ENCODE measurements around the gene GALC. TPM values are rescaled to one million over a fixed set of nuclear protein-coding genes. Genes with fewer than 3 reads are reported as not detected.

Gene GALC
- total and polyA plus RNA-seq, 7 experiments from 2014 or later: 7.1 to 26.1 (median 18.8) TPM

- Histone ChIP-seq H3K4me1 (ENCODE audit: control insufficient read depth in 2 of 2, insufficient read depth in 2 of 2, low read length in 2 of 2) (no peaks in the 10 kb centered on the region), H3K36me3 (ENCODE audit: control insufficient read depth in 2 of 3, insufficient read depth in 3 of 3, low read length in 3 of 3) (peaks cover 0 to 21% (median 8%) of the 10 kb centered on the region in 3 experiments), H3K9me3 (ENCODE audit: control insufficient read depth in 2 of 3, low read length in 3 of 3) (no peaks in the 10 kb centered on the region), H3K27ac (ENCODE audit: low read depth, low read length) (no peak overlapping the region), H3K27me3 (ENCODE audit: control insufficient read depth in 2 of 2, insufficient read depth in 2 of 2, low read length in 2 of 2) (no peaks in the 10 kb centered on the region), H3K4me3 (ENCODE audit: low read length) (no peak overlapping the region)
- H3K4me1 Mint-ChIP-seq: peaks cover 0 to 5% (median 4%) of the 10 kb centered on the region in 7 donors
- intact Hi-C loops (cut with micrococcal nuclease): no loop called here
- ATAC-seq (no peak), DNase-seq (no peak)
- H3K27ac Mint-ChIP-seq: no peak overlapping the region
- no peak overlapping the region for H3K4me3 Mint-ChIP-seq
- peaks cover 3 to 62% (median 24%) of the 10 kb centered on the region in 5 donors for H3K36me3 Mint-ChIP-seq
- POLR2A ChIA-PET: no interaction called here
- no peaks in the 10 kb centered on the region for H3K9me3 Mint-ChIP-seq
- no peaks in the 10 kb centered on the region for H3K27me3 Mint-ChIP-seq
- CTCF ChIA-PET: no interaction called here
Measured at GRCh38 chr14:87940894-87941293, 52.1 kb downstream of the GALC start.

- H3K27me3 Mint-ChIP-seq: no peaks in the 10 kb centered on the region
- H3K36me3 Mint-ChIP-seq: peaks cover 3 to 65% (median 24%) of the 10 kb centered on the region in 5 donors
- H3K4me1 Mint-ChIP-seq: peaks cover 0 to 5% (median 4%) of the 10 kb centered on the region in 7 donors
- no peaks in the 10 kb centered on the region for H3K9me3 Mint-ChIP-seq
- intact Hi-C loops (cut with micrococcal nuclease): no loop called here
- ChIA-PET POLR2A (no interaction called here), CTCF (interaction anchor here (0.6 kb wide), 1 partner anchor 433 kb away, joined by 3 read pairs; no protein-coding TSS in a partner anchor)
- Histone ChIP-seq H3K4me3 (ENCODE audit: low read length) (no peak overlapping the region), H3K4me1 (ENCODE audit: control insufficient read depth in 2 of 2, insufficient read depth in 2 of 2, low read length in 2 of 2) (no peaks in the 10 kb centered on the region), H3K27me3 (ENCODE audit: control insufficient read depth in 2 of 2, insufficient read depth in 2 of 2, low read length in 2 of 2) (no peaks in the 10 kb centered on the region), H3K36me3 (ENCODE audit: control insufficient read depth in 2 of 3, insufficient read depth in 3 of 3, low read length in 3 of 3) (peaks cover 0 to 21% (median 8%) of the 10 kb centered on the region in 3 experiments), H3K9me3 (ENCODE audit: control insufficient read depth in 2 of 3, low read length in 3 of 3) (no peaks in the 10 kb centered on the region), H3K27ac (ENCODE audit: low read depth, low read length) (no peak overlapping the region)
- no peak overlapping the region for H3K27ac Mint-ChIP-seq
- ATAC-seq (no peak), DNase-seq (no peak)
- H3K4me3 Mint-ChIP-seq: no peak overlapping the region
Measured at GRCh38 chr14:87940382-87940781, 52.6 kb downstream of the GALC start.

- ATAC-seq (no peak), DNase-seq (no peak)
- H3K4me3 Mint-ChIP-seq: no peak overlapping the region
- no peaks in the 10 kb centered on the region for H3K27me3 Mint-ChIP-seq
- Histone ChIP-seq H3K27ac (ENCODE audit: low read depth, low read length) (no peak overlapping the region), H3K27me3 (ENCODE audit: control insufficient read depth in 2 of 2, insufficient read depth in 2 of 2, low read length in 2 of 2) (no peaks in the 10 kb centered on the region), H3K4me3 (ENCODE audit: low read length) (no peak overlapping the region), H3K4me1 (ENCODE audit: control insufficient read depth in 2 of 2, insufficient read depth in 2 of 2, low read length in 2 of 2) (no peaks in the 10 kb centered on the region), H3K36me3 (ENCODE audit: control insufficient read depth in 2 of 3, insufficient read depth in 3 of 3, low read length in 3 of 3) (peaks cover 0 to 11% (median 8%) of the 10 kb centered on the region in 3 experiments), H3K9me3 (ENCODE audit: control insufficient read depth in 2 of 3, low read length in 3 of 3) (no peaks in the 10 kb centered on the region)
- ChIA-PET POLR2A (no interaction called here), CTCF (no interaction called here)
- H3K27ac Mint-ChIP-seq: peak overlapping the region in 2 of 9 donors; percentile 19 to 23
- peaks cover 12 to 68% (median 36%) of the 10 kb centered on the region in 5 donors for H3K36me3 Mint-ChIP-seq
- intact Hi-C loops (cut with micrococcal nuclease): no loop called here
- peaks cover 0 to 10% (median 2%) of the 10 kb centered on the region in 11 donors for H3K9me3 Mint-ChIP-seq
- H3K4me1 Mint-ChIP-seq: peaks cover 0 to 5% (median 4%) of the 10 kb centered on the region in 7 donors
Measured at GRCh38 chr14:87935886-87936285, 57.1 kb downstream of the GALC start.

GRCh38 chr14:87935081-87935828, 57.7 kb downstream of the GALC start:
- ChIA-PET CTCF (no interaction called here), POLR2A (no interaction called here)
- Histone ChIP-seq H3K4me3 (ENCODE audit: low read length) (no peak overlapping the region), H3K36me3 (ENCODE audit: control insufficient read depth in 2 of 3, insufficient read depth in 3 of 3, low read length in 3 of 3) (peaks cover 0 to 9% (median 8%) of the 10 kb centered on the region in 3 experiments), H3K4me1 (ENCODE audit: control insufficient read depth in 2 of 2, insufficient read depth in 2 of 2, low read length in 2 of 2) (no peaks in the 10 kb centered on the region), H3K9me3 (ENCODE audit: control insufficient read depth in 2 of 3, low read length in 3 of 3) (no peaks in the 10 kb centered on the region), H3K27me3 (ENCODE audit: control insufficient read depth in 2 of 2, insufficient read depth in 2 of 2, low read length in 2 of 2) (no peaks in the 10 kb centered on the region), H3K27ac (ENCODE audit: low read depth, low read length) (no peak overlapping the region)
- ATAC-seq (no peak), DNase-seq (no peak)
- Mint-ChIP-seq H3K4me1 (peaks cover 0 to 5% (median 4%) of the 10 kb centered on the region in 7 donors), H3K36me3 (peaks cover 11 to 71% (median 39%) of the 10 kb centered on the region in 5 donors), H3K27ac (no peak overlapping the region), H3K9me3 (peaks cover 0 to 11% (median 2%) of the 10 kb centered on the region in 11 donors), H3K4me3 (no peak overlapping the region), H3K27me3 (no peaks in the 10 kb centered on the region)
- intact Hi-C loops (cut with micrococcal nuclease): no loop called here

- Histone ChIP-seq H3K9me3 (ENCODE audit: control insufficient read depth in 2 of 3, low read length in 3 of 3) (no peaks in the 10 kb centered on the region), H3K4me1 (ENCODE audit: control insufficient read depth in 2 of 2, insufficient read depth in 2 of 2, low read length in 2 of 2) (no peaks in the 10 kb centered on the region), H3K27ac (ENCODE audit: low read depth, low read length) (no peak overlapping the region), H3K36me3 (ENCODE audit: control insufficient read depth in 2 of 3, insufficient read depth in 3 of 3, low read length in 3 of 3) (peaks cover 0 to 9% (median 0%) of the 10 kb centered on the region in 3 experiments), H3K4me3 (ENCODE audit: low read length) (no peak overlapping the region), H3K27me3 (ENCODE audit: control insufficient read depth in 2 of 2, insufficient read depth in 2 of 2, low read length in 2 of 2) (no peaks in the 10 kb centered on the region)
- no peaks in the 10 kb centered on the region for H3K27me3 Mint-ChIP-seq
- peaks cover 0 to 5% (median 4%) of the 10 kb centered on the region in 7 donors for H3K4me1 Mint-ChIP-seq
- peaks cover 0 to 11% (median 3%) of the 10 kb centered on the region in 11 donors for H3K9me3 Mint-ChIP-seq
- CTCF ChIA-PET: no interaction called here
- H3K27ac Mint-ChIP-seq: no peak overlapping the region
- H3K4me3 Mint-ChIP-seq: no peak overlapping the region
- DNase-seq (no peak), ATAC-seq (no peak)
- POLR2A ChIA-PET: no interaction called here
- H3K36me3 Mint-ChIP-seq: peaks cover 11 to 74% (median 43%) of the 10 kb centered on the region in 5 donors
- intact Hi-C loops (cut with micrococcal nuclease): no loop called here
Measured at GRCh38 chr14:87934185-87934584, 58.8 kb downstream of the GALC start.

GRCh38 chr14:87916886-87917275, 76.1 kb downstream of the GALC start:
- CTCF ChIA-PET: no interaction called here
- intact Hi-C loops (cut with micrococcal nuclease): no loop called here
- DNase-seq: no peak

More at GRCh38 chr14:87916886-87917275, 76.1 kb downstream of the GALC start:
- H3K27ac Mint-ChIP-seq: peak overlapping the region in 1 of 9 donors; percentile 63
- Histone ChIP-seq H3K4me1 (ENCODE audit: control insufficient read depth in 2 of 2, insufficient read depth in 2 of 2, low read length in 2 of 2) (no peaks in the 10 kb centered on the region), H3K27me3 (ENCODE audit: control insufficient read depth in 2 of 2, insufficient read depth in 2 of 2, low read length in 2 of 2) (no peaks in the 10 kb centered on the region), H3K36me3 (ENCODE audit: control insufficient read depth in 2 of 3, insufficient read depth in 3 of 3, low read length in 3 of 3) (no peaks in the 10 kb centered on the region), H3K9me3 (ENCODE audit: control insufficient read depth in 2 of 3, low read length in 3 of 3) (peaks cover 0 to 23% (median 0%) of the 10 kb centered on the region in 3 experiments), H3K4me3 (ENCODE audit: low read length) (no peak overlapping the region), H3K27ac (ENCODE audit: low read depth, low read length) (no peak overlapping the region)
- peaks cover 0 to 5% (median 0%) of the 10 kb centered on the region in 5 donors for H3K36me3 Mint-ChIP-seq
- H3K4me3 Mint-ChIP-seq: no peak overlapping the region
- no peak for ATAC-seq
- POLR2A ChIA-PET: no interaction called here
- peaks cover 0 to 3% (median 0%) of the 10 kb centered on the region in 7 donors for H3K4me1 Mint-ChIP-seq
- peaks cover 9 to 36% (median 13%) of the 10 kb centered on the region in 5 donors for H3K27me3 Mint-ChIP-seq
- peaks cover 0 to 42% (median 25%) of the 10 kb centered on the region in 11 donors for H3K9me3 Mint-ChIP-seq

Measured in naive thymus-derived CD4-positive, alpha-beta T cell (primary cell).